Large intestine (tissue), 3 donors: Measurements from ENCODE around the gene CDV3. TPM values are rescaled to one million over a fixed set of nuclear protein-coding genes. Genes with fewer than 3 reads are reported as not detected.
A peak's percentile ranks its signal among the peaks of the same experiment; 100 is the strongest.

Experiments
- DNase-seq, 2 donors: peaks; one replicate each; pipeline versions ENCODE4 v3.0.0 to v3.0.0-alpha.2; 2013
- H3K27ac ChIP-seq: one replicate; pipeline ENCODE4 v1.5.1; 2013; ENCODE audit warnings: low read length
- H3K27me3 ChIP-seq: 2 replicates; pipeline ENCODE4 v1.6.1; 2013; ENCODE audit warnings: low read length; ENCODE audit not compliant: control insufficient read depth, insufficient read depth
- H3K36me3 ChIP-seq: 2 replicates; pipeline ENCODE4 v1.6.1; 2013; ENCODE audit warnings: low read length; ENCODE audit not compliant: control insufficient read depth, insufficient read depth
- H3K4me1 ChIP-seq: one replicate; pipeline ENCODE4 v1.6.1; 2013; ENCODE audit warnings: low read length; ENCODE audit not compliant: control insufficient read depth, insufficient read depth
- H3K4me3 ChIP-seq: one replicate; pipeline ENCODE4 v1.5.1; 2013; ENCODE audit warnings: low read length
- H3K9me3 ChIP-seq: one replicate; pipeline ENCODE4 v1.6.1; 2013; ENCODE audit warnings: mild to moderate bottlenecking, low read depth, low read length, moderate library complexity; ENCODE audit not compliant: control insufficient read depth
- WGBS: methylation state at CpG from one replicate; pipeline ENCODE4 v1.1.5; 2013; ENCODE audit warnings: low lambda C conversion rate; ENCODE audit not compliant: insufficient coverage; 5-methylcytosine and 5-hydroxymethylcytosine counted together
- polyA plus RNA-seq: library from polyadenylated mRNA; unstranded; fragments of 120-200 nt; gene quantifications from one replicate; pipeline ENCODE4 v1.2.1, GENCODE V29; 2013

The CDV3 gene
- polyA plus RNA-seq, 1 donor = 117 TPM

- DNase-seq = no peak
- peaks cover 3% of the 10 kb centered on the region for H3K4me1 ChIP-seq
- H3K9me3 ChIP-seq = no peaks in the 10 kb centered on the region
- H3K36me3 ChIP-seq = peaks cover 39% of the 10 kb centered on the region
- 50% methylated on average over 1 of the region's 3 CpGs for WGBS
- H3K27me3 ChIP-seq = no peaks in the 10 kb centered on the region
- H3K27ac ChIP-seq = no peak overlapping the region
- H3K4me3 ChIP-seq = no peak overlapping the region
These were observed 2.7 kb downstream of the CDV3 start for GRCh38 chr3:133576169-133576568.

- Histone ChIP-seq H3K27me3 (no peaks in the 10 kb centered on the region), H3K36me3 (peaks cover 61% of the 10 kb centered on the region), H3K4me1 (peaks cover 3% of the 10 kb centered on the region), H3K4me3 (no peak overlapping the region), H3K9me3 (no peaks in the 10 kb centered on the region), H3K27ac (no peak overlapping the region)
- peak in 1 of 2 donors; percentile 14 for DNase-seq
- no CpG with 5 or more reads among the region's 1 CpG for WGBS
These were observed 5.2 kb downstream of the CDV3 start for GRCh38 chr3:133578548-133579191.

GRCh38 chr3:133583396-133583795 lies 9.9 kb downstream of the CDV3 start:
- WGBS = no CpG with 5 or more reads among the region's 6 CpGs
- H3K36me3 ChIP-seq = peaks cover 80% of the 10 kb centered on the region
- no peaks in the 10 kb centered on the region for H3K9me3 ChIP-seq
- H3K27me3 ChIP-seq = no peaks in the 10 kb centered on the region
- H3K4me1 ChIP-seq = no peaks in the 10 kb centered on the region
- H3K4me3 ChIP-seq = no peak overlapping the region
- H3K27ac ChIP-seq = no peak overlapping the region
- DNase-seq = no peak

GRCh38 chr3:133588035-133588434 lies 14.5 kb downstream of the CDV3 start:
- no peaks in the 10 kb centered on the region for H3K4me1 ChIP-seq
- no peaks in the 10 kb centered on the region for H3K27me3 ChIP-seq
- no peaks in the 10 kb centered on the region for H3K9me3 ChIP-seq
- H3K4me3 ChIP-seq = no peak overlapping the region
- H3K27ac ChIP-seq = no peak overlapping the region
- WGBS = no CpG with 5 or more reads among the region's 4 CpGs
- no peak for DNase-seq
- peaks cover 61% of the 10 kb centered on the region for H3K36me3 ChIP-seq

- H3K27me3 ChIP-seq = no peaks in the 10 kb centered on the region
- H3K4me1 ChIP-seq = no peaks in the 10 kb centered on the region
- peaks cover 52% of the 10 kb centered on the region for H3K36me3 ChIP-seq
- no peak for DNase-seq
- no peak overlapping the region for H3K4me3 ChIP-seq
- WGBS = no CpG with 5 or more reads among the region's 2 CpGs
- no peaks in the 10 kb centered on the region for H3K9me3 ChIP-seq
- no peak overlapping the region for H3K27ac ChIP-seq
These were observed 15.4 kb downstream of the CDV3 start for GRCh38 chr3:133588784-133589465.

- Histone ChIP-seq H3K4me1 (no peaks in the 10 kb centered on the region), H3K4me3 (no peak overlapping the region), H3K36me3 (peaks cover 48% of the 10 kb centered on the region), H3K9me3 (no peaks in the 10 kb centered on the region), H3K27me3 (no peaks in the 10 kb centered on the region), H3K27ac (no peak overlapping the region)
- WGBS = no CpG with 5 or more reads among the region's 8 CpGs
- no peak for DNase-seq
These were observed 16.0 kb downstream of the CDV3 start for GRCh38 chr3:133589503-133589902.

GRCh38 chr3:133591271-133591742 lies 17.8 kb downstream of the CDV3 start:
- no peak for DNase-seq
- Histone ChIP-seq H3K4me1 (no peaks in the 10 kb centered on the region), H3K4me3 (no peak overlapping the region), H3K9me3 (no peaks in the 10 kb centered on the region), H3K27me3 (no peaks in the 10 kb centered on the region), H3K36me3 (peaks cover 31% of the 10 kb centered on the region), H3K27ac (no peak overlapping the region)
- WGBS = 86% methylated on average over 2 of the region's 3 CpGs

- Histone ChIP-seq H3K27me3 (no peaks in the 10 kb centered on the region), H3K27ac (no peak overlapping the region), H3K4me1 (no peaks in the 10 kb centered on the region), H3K4me3 (no peak overlapping the region), H3K9me3 (no peaks in the 10 kb centered on the region), H3K36me3 (peaks cover 18% of the 10 kb centered on the region)
- no peak for DNase-seq
- 100% methylated on average over 1 of the region's 5 CpGs for WGBS
These were observed 19.4 kb downstream of the CDV3 start for GRCh38 chr3:133592843-133593242.

- no peaks in the 10 kb centered on the region for H3K9me3 ChIP-seq
- H3K4me1 ChIP-seq = no peaks in the 10 kb centered on the region
- 73% methylated on average over 2 of the region's 2 CpGs for WGBS
- no peak overlapping the region for H3K4me3 ChIP-seq
- H3K36me3 ChIP-seq = peaks cover 15% of the 10 kb centered on the region
- no peak overlapping the region for H3K27ac ChIP-seq
- no peaks in the 10 kb centered on the region for H3K27me3 ChIP-seq
- DNase-seq = no peak
These were observed 19.8 kb downstream of the CDV3 start for GRCh38 chr3:133593243-133593642.

GRCh38 chr3:133595341-133595740 lies 21.9 kb downstream of the CDV3 start:
- no peak for DNase-seq
- no peak overlapping the region for H3K4me3 ChIP-seq
- no peaks in the 10 kb centered on the region for H3K27me3 ChIP-seq
- no peak overlapping the region for H3K27ac ChIP-seq
- H3K4me1 ChIP-seq = no peaks in the 10 kb centered on the region
- 88% methylated on average over 1 of the region's 1 CpG for WGBS
- H3K9me3 ChIP-seq = no peaks in the 10 kb centered on the region
- peaks cover 3% of the 10 kb centered on the region for H3K36me3 ChIP-seq

GRCh38 chr3:133598405-133598804 lies 24.9 kb downstream of the CDV3 start:
- DNase-seq = no peak
- Histone ChIP-seq H3K36me3 (peaks cover 7% of the 10 kb centered on the region), H3K9me3 (no peaks in the 10 kb centered on the region), H3K4me1 (no peaks in the 10 kb centered on the region), H3K4me3 (no peak overlapping the region), H3K27me3 (no peaks in the 10 kb centered on the region), H3K27ac (no peak overlapping the region)
- WGBS = 100% methylated on average over 1 of the region's 3 CpGs
